Natural killer cell treated with Interleukin-12 subunit alpha and Interleukin-12 subunit beta and Interleukin-15 and Interleukin-18, amount 100 ng/mL, for 72 hours (primary cell): ENCODE data around the gene PAK5. TPM values are rescaled to one million over a fixed set of nuclear protein-coding genes. Genes with fewer than 3 reads are reported as not detected.
A peak's percentile ranks its signal among the peaks of the same experiment; 100 is the strongest.

ENCODE experiments used
- ATAC-seq, 2 donors: fragments of 150-1000 bp; cut with Tn5 transposase in 1 of 2; sonication (Bioruptor Pico), chemical (Tn5 transposase) in 1 of 2; 2 replicates each; pipeline ENCODE4 v1.10.0; 2021
- DNase-seq: peaks from one replicate; pipeline ENCODE4 v3.0.0; 2022; ENCODE audit warnings: low spot score
- H3K27ac Mint-ChIP-seq, 2 donors: 1 replicate in 1 of 2; 2 replicates in 1 of 2; pipeline ENCODE4 v1.8.0; 2022; ENCODE audit warnings: mixed read lengths in 2 of 2, mild to moderate bottlenecking in 1 of 2, moderate library complexity in 1 of 2
- H3K27me3 Mint-ChIP-seq, 2 donors: 1 replicate in 1 of 2; 2 replicates in 1 of 2; pipeline ENCODE4 v1.8.0; 2022; ENCODE audit warnings: mixed read lengths in 2 of 2
- H3K36me3 Mint-ChIP-seq: one replicate; pipeline ENCODE4 v1.8.0; 2022; ENCODE audit warnings: mixed read lengths
- H3K4me1 Mint-ChIP-seq, 2 donors: 1 replicate in 1 of 2; 2 replicates in 1 of 2; pipeline ENCODE4 v1.8.0; 2022; ENCODE audit warnings: low read depth in 2 of 2, mixed read lengths in 2 of 2, mild to moderate bottlenecking in 1 of 2
- H3K4me3 Mint-ChIP-seq: one replicate; pipeline ENCODE4 v1.8.0; 2022; ENCODE audit warnings: mixed read lengths
- H3K9me3 Mint-ChIP-seq: 2 replicates; pipeline ENCODE4 v1.8.0; 2022; ENCODE audit warnings: mixed read lengths
- total RNA-seq, 2 donors: library from RNA; stranded (reverse); gene quantifications; one replicate each; pipeline ENCODE4 v1.2.3, GENCODE V29; 2022

The PAK5 gene
- total RNA-seq, 2 donors from 2014 or later: not detected

GRCh38 chr20:9637889-9638288, 201.0 kb downstream of the PAK5 start:
- Mint-ChIP-seq H3K4me1 (no peaks in the 10 kb centered on the region), H3K36me3 (no peaks in the 10 kb centered on the region), H3K27me3 (peaks cover 0 to 3% of the 10 kb centered on the region in 2 donors), H3K27ac (no peak overlapping the region), H3K4me3 (no peak overlapping the region), H3K9me3 (peaks cover 3% of the 10 kb centered on the region)
- ATAC-seq (no peak), DNase-seq (no peak)

DNA sequence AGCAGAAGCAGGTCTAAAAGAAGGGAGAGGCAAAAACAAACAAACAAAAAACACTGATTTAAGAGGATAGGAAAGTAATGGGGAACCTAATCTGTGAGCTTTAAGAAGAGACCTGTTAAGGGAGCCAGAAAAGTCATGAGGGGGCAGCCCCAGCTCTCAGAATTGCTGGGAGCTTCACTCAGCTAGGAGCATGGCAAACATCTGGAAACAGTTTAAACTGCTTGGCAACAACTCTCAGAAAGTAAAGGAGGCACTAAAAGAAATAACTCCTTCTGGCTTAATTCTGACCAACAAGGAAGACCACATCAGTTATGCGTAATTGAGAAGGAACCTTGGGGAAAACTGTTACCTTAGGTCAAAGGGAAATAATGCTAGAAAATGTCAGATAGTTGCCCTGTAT, 203.1 kb downstream of the PAK5 start:
- Mint-ChIP-seq H3K4me1 (no peaks in the 10 kb centered on the region), H3K27me3 (peaks cover 0 to 6% of the 10 kb centered on the region in 2 donors), H3K4me3 (no peak overlapping the region), H3K27ac (no peak overlapping the region), H3K9me3 (peaks cover 3% of the 10 kb centered on the region), H3K36me3 (no peaks in the 10 kb centered on the region)
- DNase-seq (no peak), ATAC-seq (no peak)

DNA sequence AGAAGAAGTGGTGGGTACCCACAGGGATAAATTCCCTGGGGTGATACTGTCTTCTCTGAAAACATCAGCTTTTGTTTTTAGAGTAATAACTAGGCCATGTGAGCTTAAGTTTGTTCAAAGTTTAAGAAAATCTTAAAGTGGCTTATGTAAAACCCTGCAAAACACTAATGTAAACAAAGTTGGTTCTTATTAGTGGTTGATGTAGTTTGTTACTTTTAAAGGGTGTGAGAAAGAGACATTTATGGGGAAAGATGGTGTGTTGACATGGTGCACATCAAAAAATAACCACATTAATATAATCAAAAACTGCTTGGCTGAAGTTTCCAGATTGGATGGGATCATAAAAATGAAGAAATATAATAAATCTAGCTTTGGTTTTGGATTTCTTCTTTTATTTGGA, 204.5 kb downstream of the PAK5 start:
- Mint-ChIP-seq H3K4me1 (peaks cover 0 to 3% of the 10 kb centered on the region in 2 donors), H3K27ac (no peak overlapping the region), H3K9me3 (peaks cover 3% of the 10 kb centered on the region), H3K36me3 (no peaks in the 10 kb centered on the region), H3K27me3 (peaks cover 9 to 13% of the 10 kb centered on the region in 2 donors), H3K4me3 (no peak overlapping the region)
- ATAC-seq: no peak
- DNase-seq: no peak

DNA sequence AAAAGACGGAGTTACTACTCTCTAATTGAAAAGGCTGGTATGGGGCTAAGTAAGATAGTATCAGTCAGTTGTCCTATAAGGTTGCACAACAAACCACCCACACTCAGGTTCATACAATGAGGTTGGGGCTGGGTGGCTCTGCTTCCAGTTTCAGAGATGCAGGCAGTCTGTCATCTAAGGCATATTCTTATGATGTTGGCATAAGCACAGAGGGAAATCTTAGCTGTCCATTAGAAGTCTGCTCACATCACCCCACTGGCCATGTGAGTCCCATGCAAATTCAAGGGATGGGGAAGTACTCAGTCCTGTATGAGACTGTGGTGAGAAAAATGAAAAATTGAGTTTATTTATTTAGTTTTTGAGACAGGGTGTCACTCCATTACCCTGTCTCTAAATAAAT, 205.9 kb downstream of the PAK5 start:
- Mint-ChIP-seq H3K27me3 (peaks cover 9 to 13% of the 10 kb centered on the region in 2 donors), H3K9me3 (peaks cover 3% of the 10 kb centered on the region), H3K4me1 (peaks cover 0 to 3% of the 10 kb centered on the region in 2 donors), H3K27ac (no peak overlapping the region), H3K4me3 (no peak overlapping the region), H3K36me3 (no peaks in the 10 kb centered on the region)
- ATAC-seq (no peak), DNase-seq (no peak)

DNA sequence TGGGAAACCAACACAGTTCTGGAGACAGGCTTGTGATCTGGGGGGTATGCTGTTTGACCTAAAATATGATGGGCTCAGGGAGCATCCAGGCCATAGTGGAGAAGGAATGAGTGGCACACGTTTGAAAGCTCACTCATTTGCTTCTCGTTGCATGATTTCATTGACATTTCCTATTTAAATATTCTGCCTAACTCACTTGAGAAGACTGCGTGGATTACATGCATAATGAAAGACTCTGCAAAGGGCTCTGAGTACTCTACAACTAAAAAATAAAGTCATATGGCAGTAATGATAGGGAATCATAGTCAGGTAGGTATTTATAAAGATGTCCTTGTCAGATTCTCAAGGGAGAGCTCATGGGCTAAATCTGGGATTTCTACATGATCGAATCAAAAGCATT, 206.6 kb downstream of the PAK5 start:
- no peak for ATAC-seq

GRCh38 chr20:9630554-9630953, 208.3 kb downstream of the PAK5 start:
- peaks cover 9 to 12% of the 10 kb centered on the region in 2 donors for H3K27me3 Mint-ChIP-seq
- peaks cover 0 to 3% of the 10 kb centered on the region in 2 donors for H3K4me1 Mint-ChIP-seq
- H3K27ac Mint-ChIP-seq: no peak overlapping the region

More for the DNA sequence above, 206.6 kb downstream of the PAK5 start:
- no peak for DNase-seq
- Mint-ChIP-seq H3K27ac (no peak overlapping the region), H3K36me3 (no peaks in the 10 kb centered on the region), H3K4me1 (peaks cover 0 to 3% of the 10 kb centered on the region in 2 donors), H3K4me3 (no peak overlapping the region), H3K9me3 (peaks cover 3% of the 10 kb centered on the region), H3K27me3 (peaks cover 9 to 13% of the 10 kb centered on the region in 2 donors)

GRCh38 chr20:9629831-9630230, 209.0 kb downstream of the PAK5 start:
- Mint-ChIP-seq H3K9me3 (peaks cover 3% of the 10 kb centered on the region), H3K4me3 (no peak overlapping the region), H3K27ac (no peak overlapping the region), H3K4me1 (peaks cover 0 to 7% of the 10 kb centered on the region in 2 donors), H3K36me3 (no peaks in the 10 kb centered on the region), H3K27me3 (peaks cover 9 to 10% of the 10 kb centered on the region in 2 donors)
- DNase-seq (no peak), ATAC-seq (no peak)

More at GRCh38 chr20:9630554-9630953, 208.3 kb downstream of the PAK5 start:
- Mint-ChIP-seq H3K4me3 (no peak overlapping the region), H3K36me3 (no peaks in the 10 kb centered on the region), H3K9me3 (peaks cover 2% of the 10 kb centered on the region)
- DNase-seq (no peak), ATAC-seq (no peak)

DNA sequence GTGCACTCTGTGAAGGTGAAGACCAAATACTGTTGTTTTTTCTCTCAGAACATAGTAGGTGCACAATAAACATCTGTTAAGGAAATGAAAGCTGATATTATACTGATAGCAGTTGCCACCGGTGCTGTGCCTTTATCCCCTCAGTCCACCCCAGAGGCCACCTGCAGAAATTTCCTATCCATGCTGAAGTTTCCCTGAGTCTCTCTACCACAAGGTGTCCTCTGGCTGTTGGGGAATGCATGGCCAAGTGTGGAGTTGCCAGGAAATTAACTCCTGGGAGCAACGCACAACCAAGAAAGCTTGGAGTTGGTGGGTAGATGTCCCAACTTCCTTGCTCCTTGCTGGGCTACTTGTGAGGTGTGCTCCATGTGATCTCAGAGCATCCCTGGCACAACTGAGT, 210.3 kb downstream of the PAK5 start:
- Mint-ChIP-seq H3K27ac (no peak overlapping the region), H3K36me3 (no peaks in the 10 kb centered on the region), H3K4me1 (peaks cover 0 to 7% of the 10 kb centered on the region in 2 donors), H3K9me3 (peaks cover 3% of the 10 kb centered on the region), H3K27me3 (peaks cover 9 to 10% of the 10 kb centered on the region in 2 donors), H3K4me3 (no peak overlapping the region)
- DNase-seq: no peak
- ATAC-seq: no peak

DNA sequence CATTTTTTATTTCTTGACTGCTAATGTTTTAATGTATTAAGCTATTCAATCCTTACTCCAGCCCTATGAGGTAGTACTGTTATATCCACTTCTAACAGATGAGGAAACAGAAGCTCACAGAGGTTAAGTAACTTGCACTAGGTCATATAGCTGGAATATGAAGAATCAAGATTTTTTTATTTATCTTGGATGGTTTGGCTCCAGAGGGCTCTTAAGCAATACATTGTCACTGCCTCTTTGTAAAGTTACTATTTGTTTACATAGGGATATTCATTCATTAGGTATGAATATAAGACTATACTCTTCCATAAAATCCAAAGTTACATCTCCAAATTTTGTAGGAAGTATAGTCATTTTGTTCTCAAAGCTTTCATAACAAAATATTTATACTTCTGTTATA, 210.7 kb downstream of the PAK5 start:
- DNase-seq: no peak
- Mint-ChIP-seq H3K9me3 (peaks cover 3% of the 10 kb centered on the region), H3K4me1 (peaks cover 0 to 7% of the 10 kb centered on the region in 2 donors), H3K27ac (no peak overlapping the region), H3K4me3 (no peak overlapping the region), H3K27me3 (peaks cover 10 to 11% of the 10 kb centered on the region in 2 donors), H3K36me3 (no peaks in the 10 kb centered on the region)
- no peak for ATAC-seq

GRCh38 chr20:9627219-9627618, 211.7 kb downstream of the PAK5 start:
- Mint-ChIP-seq H3K9me3 (peaks cover 3% of the 10 kb centered on the region), H3K4me1 (peaks cover 0 to 7% of the 10 kb centered on the region in 2 donors), H3K27ac (no peak overlapping the region), H3K27me3 (peaks cover 13 to 16% of the 10 kb centered on the region in 2 donors), H3K4me3 (no peak overlapping the region), H3K36me3 (no peaks in the 10 kb centered on the region)
- DNase-seq (no peak), ATAC-seq (no peak)

DNA sequence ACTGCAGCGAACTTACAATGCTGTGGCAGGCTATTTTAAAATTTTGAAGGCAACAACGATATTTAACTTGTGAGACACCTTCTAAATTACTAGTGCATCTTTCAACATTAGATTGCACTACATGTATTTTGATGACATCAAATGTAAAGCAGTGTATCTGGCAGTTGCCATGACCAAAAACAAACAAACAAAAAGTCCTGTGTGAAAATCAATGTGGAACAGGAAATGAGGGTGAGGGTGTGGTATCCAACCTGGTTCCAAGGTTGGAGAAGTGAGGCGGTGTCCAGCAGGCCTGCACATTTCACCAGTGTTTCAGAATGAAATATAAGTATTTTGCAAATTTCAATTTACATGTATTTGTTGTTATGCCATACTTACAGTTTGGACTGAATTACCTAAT, 212.5 kb downstream of the PAK5 start:
- no peaks in the 10 kb centered on the region for H3K36me3 Mint-ChIP-seq
- peaks cover 10 to 16% of the 10 kb centered on the region in 2 donors for H3K27me3 Mint-ChIP-seq
- H3K27ac Mint-ChIP-seq: no peak overlapping the region
- peaks cover 0 to 7% of the 10 kb centered on the region in 2 donors for H3K4me1 Mint-ChIP-seq
- ATAC-seq (no peak), DNase-seq (no peak)
- no peak overlapping the region for H3K4me3 Mint-ChIP-seq
- peaks cover 3% of the 10 kb centered on the region for H3K9me3 Mint-ChIP-seq

GRCh38 chr20:9617940-9618339, 220.9 kb downstream of the PAK5 start:
- Mint-ChIP-seq H3K9me3 (no peaks in the 10 kb centered on the region), H3K27me3 (peaks cover 9 to 29% of the 10 kb centered on the region in 2 donors), H3K27ac (no peak overlapping the region), H3K4me3 (no peak overlapping the region), H3K36me3 (no peaks in the 10 kb centered on the region), H3K4me1 (no peaks in the 10 kb centered on the region)
- ATAC-seq (no peak), DNase-seq (no peak)

- ATAC-seq: no peak
- H3K4me3 Mint-ChIP-seq: no peak overlapping the region
These were observed 221.9 kb downstream of the PAK5 start for GRCh38 chr20:9616833-9617461.

DNA sequence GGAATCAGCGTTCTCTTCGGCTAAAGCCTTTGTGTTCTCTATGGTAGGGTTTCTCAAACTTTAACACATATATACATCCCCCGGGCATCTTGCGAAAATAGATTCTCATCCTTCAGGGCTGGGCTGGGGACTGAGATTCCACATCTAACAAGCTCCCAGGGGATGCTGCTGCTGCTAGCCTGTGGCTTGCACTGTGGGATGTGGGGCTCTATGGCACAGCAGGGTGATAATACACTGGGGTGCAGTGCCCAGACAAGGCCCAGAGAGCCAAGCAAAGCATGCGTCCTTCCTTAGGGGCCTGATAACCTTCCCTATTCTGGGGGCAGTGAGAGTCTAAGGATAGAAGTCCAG, 222.4 kb downstream of the PAK5 start:
- Mint-ChIP-seq H3K4me1 (no peaks in the 10 kb centered on the region), H3K36me3 (no peaks in the 10 kb centered on the region), H3K4me3 (no peak overlapping the region), H3K27me3 (peaks cover 8 to 25% of the 10 kb centered on the region in 2 donors), H3K27ac (no peak overlapping the region), H3K9me3 (no peaks in the 10 kb centered on the region)
- ATAC-seq: no peak
- no peak for DNase-seq

More at GRCh38 chr20:9616833-9617461, 221.9 kb downstream of the PAK5 start:
- no peaks in the 10 kb centered on the region for H3K36me3 Mint-ChIP-seq
- DNase-seq: peak; percentile 73
- no peak overlapping the region for H3K27ac Mint-ChIP-seq
- no peaks in the 10 kb centered on the region for H3K4me1 Mint-ChIP-seq
- H3K9me3 Mint-ChIP-seq: no peaks in the 10 kb centered on the region
- peaks cover 8 to 25% of the 10 kb centered on the region in 2 donors for H3K27me3 Mint-ChIP-seq
